T-helper 1 cell treated with Interleukin-12 subunit alpha and Interleukin-12 subunit beta and Interleukin-4 antibody, amounts not matched to agents 30 μg/mL and 1 μg/mL, for 36 hours (primary cell): Measurements from ENCODE around the gene TINCR.
"Not testable (repeated sequence)": the region's sequence is repeated elsewhere in the genome, so short reads cannot be mapped to it uniquely, and the experiment has no call there.

Experiments
- H3K27ac Mint-ChIP-seq: one replicate; pipeline ENCODE4 v1.8.0; 2021; ENCODE audit warnings: mild to moderate bottlenecking, mixed read lengths
- H3K27me3 Mint-ChIP-seq: one replicate; pipeline ENCODE4 v1.8.0; 2021; ENCODE audit warnings: low read depth, mixed read lengths
- H3K36me3 Mint-ChIP-seq: one replicate; pipeline ENCODE4 v1.8.0; 2021; ENCODE audit warnings: low read depth, mixed read lengths
- H3K4me1 Mint-ChIP-seq: one replicate; pipeline ENCODE4 v1.8.0; 2021; ENCODE audit warnings: low read depth, mixed read lengths
- H3K4me3 Mint-ChIP-seq: one replicate; pipeline ENCODE4 v1.8.0; 2021; ENCODE audit warnings: mild to moderate bottlenecking, moderate library complexity, mixed read lengths
- H3K9me3 Mint-ChIP-seq: one replicate; pipeline ENCODE4 v1.8.0; 2021; ENCODE audit warnings: mixed read lengths

The TINCR gene

GRCh38 chr19:5554828-5555227 lies 12.9 kb downstream of the TINCR start:
- no peak overlapping the region for H3K4me3 Mint-ChIP-seq

GRCh38 chr19:5553892-5554291 lies 13.9 kb downstream of the TINCR start:
- Mint-ChIP-seq H3K9me3 (no peaks in the 10 kb centered on the region), H3K4me3 (no peak overlapping the region), H3K27me3 (no peaks in the 10 kb centered on the region), H3K36me3 (no peaks in the 10 kb centered on the region), H3K4me1 (no peaks in the 10 kb centered on the region), H3K27ac (no peak overlapping the region)

More at GRCh38 chr19:5554828-5555227, 12.9 kb downstream of the TINCR start:
- Mint-ChIP-seq H3K9me3 (no peaks in the 10 kb centered on the region), H3K27me3 (no peaks in the 10 kb centered on the region), H3K27ac (no peak overlapping the region), H3K4me1 (no peaks in the 10 kb centered on the region), H3K36me3 (no peaks in the 10 kb centered on the region)

GRCh38 chr19:5547881-5548280 lies 19.9 kb downstream of the TINCR start:
- Mint-ChIP-seq H3K27ac (no peak overlapping the region), H3K36me3 (no peaks in the 10 kb centered on the region), H3K4me3 (no peak overlapping the region), H3K9me3 (no peaks in the 10 kb centered on the region), H3K27me3 (no peaks in the 10 kb centered on the region), H3K4me1 (no peaks in the 10 kb centered on the region)

GRCh38 chr19:5545984-5546383 lies 21.8 kb downstream of the TINCR start:
- Mint-ChIP-seq H3K27me3 (no peaks in the 10 kb centered on the region), H3K27ac (no peak overlapping the region), H3K4me3 (no peak overlapping the region), H3K9me3 (no peaks in the 10 kb centered on the region), H3K36me3 (no peaks in the 10 kb centered on the region), H3K4me1 (no peaks in the 10 kb centered on the region)

- Mint-ChIP-seq H3K4me1 (no peaks in the 10 kb centered on the region), H3K27ac (no peak overlapping the region), H3K36me3 (no peaks in the 10 kb centered on the region), H3K9me3 (no peaks in the 10 kb centered on the region), H3K27me3 (no peaks in the 10 kb centered on the region), H3K4me3 (no peak overlapping the region)
These were observed 22.7 kb downstream of the TINCR start for GRCh38 chr19:5545051-5545450.

GRCh38 chr19:5542665-5543064 lies 25.1 kb downstream of the TINCR start:
- no peak overlapping the region for H3K27ac Mint-ChIP-seq
- no peak overlapping the region for H3K4me3 Mint-ChIP-seq
- no peaks in the 10 kb centered on the region for H3K36me3 Mint-ChIP-seq

GRCh38 chr19:5541456-5541855 lies 26.3 kb downstream of the TINCR start:
- Mint-ChIP-seq H3K27me3 (no peaks in the 10 kb centered on the region), H3K4me3 (no peak overlapping the region), H3K36me3 (no peaks in the 10 kb centered on the region), H3K4me1 (no peaks in the 10 kb centered on the region), H3K9me3 (no peaks in the 10 kb centered on the region), H3K27ac (no peak overlapping the region)

More at GRCh38 chr19:5542665-5543064, 25.1 kb downstream of the TINCR start:
- H3K9me3 Mint-ChIP-seq: no peaks in the 10 kb centered on the region
- H3K27me3 Mint-ChIP-seq: no peaks in the 10 kb centered on the region
- no peaks in the 10 kb centered on the region for H3K4me1 Mint-ChIP-seq

GRCh38 chr19:5540208-5540607 lies 27.5 kb downstream of the TINCR start:
- Mint-ChIP-seq H3K4me3 (no peak overlapping the region), H3K27ac (no peak overlapping the region), H3K27me3 (peaks cover 5% of the 10 kb centered on the region)

GRCh38 chr19:5537870-5538269 lies 29.9 kb downstream of the TINCR start:
- peaks cover 16% of the 10 kb centered on the region for H3K9me3 Mint-ChIP-seq
- H3K4me3 Mint-ChIP-seq: no peak overlapping the region
- H3K4me1 Mint-ChIP-seq: peaks cover 1% of the 10 kb centered on the region
- no peak overlapping the region for H3K27ac Mint-ChIP-seq
- H3K27me3 Mint-ChIP-seq: peaks cover 8% of the 10 kb centered on the region
- peaks cover 4% of the 10 kb centered on the region for H3K36me3 Mint-ChIP-seq

More at GRCh38 chr19:5540208-5540607, 27.5 kb downstream of the TINCR start:
- peaks cover 1% of the 10 kb centered on the region for H3K4me1 Mint-ChIP-seq
- H3K9me3 Mint-ChIP-seq: peaks cover 5% of the 10 kb centered on the region
- H3K36me3 Mint-ChIP-seq: peaks cover under 1% of the 10 kb centered on the region

GRCh38 chr19:5536982-5537579 lies 30.7 kb downstream of the TINCR start:
- H3K36me3 Mint-ChIP-seq: not testable (repeated sequence)

GRCh38 chr19:5536337-5536894 lies 31.3 kb downstream of the TINCR start:
- no peak overlapping the region for H3K4me3 Mint-ChIP-seq
- no peak overlapping the region for H3K27ac Mint-ChIP-seq
- H3K4me1 Mint-ChIP-seq: peaks cover 1% of the 10 kb centered on the region
- H3K36me3 Mint-ChIP-seq: peaks cover 4% of the 10 kb centered on the region
- peaks cover 19% of the 10 kb centered on the region for H3K9me3 Mint-ChIP-seq
- H3K27me3 Mint-ChIP-seq: peaks cover 8% of the 10 kb centered on the region

More at GRCh38 chr19:5536982-5537579, 30.7 kb downstream of the TINCR start:
- not testable (repeated sequence) for H3K4me1 Mint-ChIP-seq, H3K27me3 Mint-ChIP-seq, H3K27ac Mint-ChIP-seq, H3K4me3 Mint-ChIP-seq
- H3K9me3 Mint-ChIP-seq: peaks cover 19% of the 10 kb centered on the region

- Mint-ChIP-seq H3K27me3 (peaks cover 8% of the 10 kb centered on the region), H3K27ac (no peak overlapping the region), H3K36me3 (peaks cover 4% of the 10 kb centered on the region), H3K9me3 (peaks cover 19% of the 10 kb centered on the region), H3K4me3 (no peak overlapping the region), H3K4me1 (peaks cover 1% of the 10 kb centered on the region)
These were observed 32.8 kb downstream of the TINCR start for GRCh38 chr19:5534787-5535586.

GRCh38 chr19:5533257-5533656 lies 34.5 kb downstream of the TINCR start:
- Mint-ChIP-seq H3K4me1 (peaks cover 1% of the 10 kb centered on the region), H3K4me3 (no peak overlapping the region), H3K27ac (no peak overlapping the region), H3K27me3 (peaks cover 8% of the 10 kb centered on the region), H3K36me3 (peaks cover 4% of the 10 kb centered on the region), H3K9me3 (peaks cover 19% of the 10 kb centered on the region)

- no peak overlapping the region for H3K27ac Mint-ChIP-seq
- no peaks in the 10 kb centered on the region for H3K4me1 Mint-ChIP-seq
- H3K27me3 Mint-ChIP-seq: peaks cover 3% of the 10 kb centered on the region
- H3K36me3 Mint-ChIP-seq: peaks cover 4% of the 10 kb centered on the region
- H3K4me3 Mint-ChIP-seq: no peak overlapping the region
- H3K9me3 Mint-ChIP-seq: peaks cover 16% of the 10 kb centered on the region
These were observed 37.1 kb downstream of the TINCR start for GRCh38 chr19:5530701-5531100.

- H3K9me3 Mint-ChIP-seq: no peaks in the 10 kb centered on the region
- no peak overlapping the region for H3K27ac Mint-ChIP-seq
- H3K27me3 Mint-ChIP-seq: no peaks in the 10 kb centered on the region
- no peak overlapping the region for H3K4me3 Mint-ChIP-seq
- H3K4me1 Mint-ChIP-seq: no peaks in the 10 kb centered on the region
- H3K36me3 Mint-ChIP-seq: no peaks in the 10 kb centered on the region
These were observed 41.1 kb downstream of the TINCR start for GRCh38 chr19:5526691-5527090.
